IgD-negative memory B cell (primary cell): ENCODE results near the gene GABPB2. TPM values are rescaled to one million over a fixed set of nuclear protein-coding genes. Genes with fewer than 3 reads are reported as not detected.

Source experiments
- H3K27ac Mint-ChIP-seq, 3 donors: one replicate each; pipeline ENCODE4 v1.8.0; 2020 to 2022; ENCODE audit warnings: mild to moderate bottlenecking in 3 of 3, mixed read lengths in 3 of 3, moderate library complexity in 1 of 3
- H3K27me3 Mint-ChIP-seq: one replicate; pipeline ENCODE4 v1.8.0; 2021; ENCODE audit warnings: mixed read lengths
- H3K36me3 Mint-ChIP-seq: one replicate; pipeline ENCODE4 v1.8.0; 2020; ENCODE audit warnings: mild to moderate bottlenecking, mixed read lengths
- H3K4me1 Mint-ChIP-seq, 3 donors: one replicate each; pipeline ENCODE4 v1.8.0; 2020 to 2022; ENCODE audit warnings: mixed read lengths in 3 of 3, mild to moderate bottlenecking in 1 of 3
- H3K4me3 Mint-ChIP-seq, 4 donors: one replicate each; pipeline ENCODE4 v1.8.0; 2020 to 2022; ENCODE audit warnings: mild to moderate bottlenecking in 4 of 4, mixed read lengths in 4 of 4, moderate library complexity in 3 of 4
- H3K9me3 Mint-ChIP-seq, 3 donors: one replicate each; pipeline ENCODE4 v1.8.0; 2020 to 2021; ENCODE audit warnings: mixed read lengths in 3 of 3, mild to moderate bottlenecking in 1 of 3
- polyA plus RNA-seq: library from polyadenylated mRNA; unstranded; fragments of 300-500 nt; fragmentation: Illumina TruSeq; gene quantifications from one replicate; pipeline ENCODE4 v1.2.3, GENCODE V29; 2021

GABPB2 gene
- polyA plus RNA-seq: 5.5 TPM

DNA sequence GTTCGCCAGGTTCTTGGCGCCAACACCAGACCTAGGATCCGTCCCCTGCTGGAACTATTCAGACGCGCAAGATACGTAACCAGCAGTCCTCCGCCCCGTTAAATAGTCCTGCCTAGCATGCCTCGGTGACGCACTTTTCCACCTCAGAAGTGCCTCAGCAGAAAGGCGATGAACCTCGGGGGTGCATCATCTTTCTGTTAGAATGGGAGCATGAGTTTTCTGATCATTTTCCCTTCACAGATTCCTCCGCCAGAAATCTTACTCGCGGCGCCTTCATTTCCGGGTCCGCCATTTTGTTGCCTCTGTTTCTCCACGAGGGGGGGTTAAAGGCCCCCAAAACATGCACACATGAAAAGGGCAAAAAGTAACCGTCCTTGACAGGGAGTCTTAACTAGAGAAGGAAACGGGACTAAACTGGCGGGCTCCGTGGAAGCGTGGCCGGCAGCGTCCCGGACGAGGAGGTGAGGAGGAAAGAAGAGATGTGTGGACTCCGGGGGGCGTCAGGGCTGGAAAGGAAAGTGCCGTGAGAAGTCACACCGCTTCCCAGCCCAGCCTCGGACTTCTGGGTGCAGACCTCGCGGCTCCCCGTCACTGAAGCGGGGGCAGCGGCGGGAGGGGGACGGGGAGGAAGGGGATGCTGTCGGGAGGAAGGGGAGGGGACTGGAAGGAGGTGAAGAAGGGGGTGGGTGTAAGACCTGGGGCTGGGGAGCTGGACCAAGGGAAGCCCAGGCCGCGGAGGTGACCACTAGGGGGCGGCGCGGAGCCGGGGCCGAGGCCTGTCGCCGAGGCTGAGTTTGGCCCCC, at the start of gene GABPB2:
Gene GABPB2 (plus strand): TSS at position 288 of the 803 bp plus-strand sequence. CDS start 17,429 bp downstream, outside the sequence.
- peaks cover 6% of the 10 kb centered on the region for H3K36me3 Mint-ChIP-seq
- H3K27me3 Mint-ChIP-seq: no peaks in the 10 kb centered on the region
- no peaks in the 10 kb centered on the region for H3K9me3 Mint-ChIP-seq
- peak within 1 kb of the TSS; percentile 96 to 100 (median 100) for H3K27ac Mint-ChIP-seq
- peak within 1 kb of the TSS; percentile 96 to 99 (median 98) for H3K4me3 Mint-ChIP-seq
- H3K4me1 Mint-ChIP-seq: peaks cover 8 to 15% (median 11%) of the 10 kb centered on the region in 3 donors

- Mint-ChIP-seq H3K27ac (peak overlapping the region in 2 of 3 donors; percentile 19 to 67), H3K9me3 (no peaks in the 10 kb centered on the region), H3K4me3 (peak overlapping the region in 1 of 4 donors; percentile 79), H3K36me3 (peaks cover 4% of the 10 kb centered on the region), H3K4me1 (peaks cover 0 to 9% (median 5%) of the 10 kb centered on the region in 3 donors), H3K27me3 (no peaks in the 10 kb centered on the region)
Measured at GRCh38 chr1:151024540-151025146, 45.9 kb upstream of the GABPB2 start.

- Mint-ChIP-seq H3K9me3 (no peaks in the 10 kb centered on the region), H3K4me1 (peaks cover 0 to 9% (median 5%) of the 10 kb centered on the region in 3 donors), H3K27ac (no peak overlapping the region), H3K36me3 (peaks cover 4% of the 10 kb centered on the region), H3K4me3 (no peak overlapping the region), H3K27me3 (no peaks in the 10 kb centered on the region)
Measured at GRCh38 chr1:151026460-151026859, 44.1 kb upstream of the GABPB2 start.

DNA sequence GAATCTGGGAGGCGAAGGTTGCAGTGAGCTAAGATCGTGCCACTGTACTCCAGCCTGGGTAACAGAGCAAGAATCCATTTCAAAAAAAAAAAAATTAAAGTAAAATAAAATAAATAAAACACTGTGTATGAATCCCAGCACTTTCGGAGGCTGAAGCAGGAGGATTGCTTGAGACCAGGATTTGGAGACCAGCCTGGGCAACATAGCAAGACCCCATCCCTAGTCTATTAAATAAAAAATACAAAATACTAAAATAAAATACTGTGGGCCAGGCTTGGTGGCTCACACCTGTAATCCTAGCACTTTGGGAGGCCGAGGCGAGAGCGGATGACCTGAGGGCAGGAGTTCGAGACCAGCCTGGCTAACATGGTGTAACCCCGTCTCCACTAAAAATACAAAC, 38.4 kb upstream of the GABPB2 start:
- no peak overlapping the region for H3K4me3 Mint-ChIP-seq
- H3K4me1 Mint-ChIP-seq: peaks cover 0 to 3% (median 2%) of the 10 kb centered on the region in 3 donors
- H3K36me3 Mint-ChIP-seq: peaks cover 11% of the 10 kb centered on the region
- H3K27me3 Mint-ChIP-seq: no peaks in the 10 kb centered on the region
- H3K27ac Mint-ChIP-seq: no peak overlapping the region
- no peaks in the 10 kb centered on the region for H3K9me3 Mint-ChIP-seq

GRCh38 chr1:151035167-151035566, 35.4 kb upstream of the GABPB2 start:
- Mint-ChIP-seq H3K27me3 (no peaks in the 10 kb centered on the region), H3K36me3 (peaks cover 8% of the 10 kb centered on the region), H3K27ac (peak overlapping the region in 1 of 3 donors; percentile 76), H3K4me1 (peaks cover 0 to 2% (median 1%) of the 10 kb centered on the region in 3 donors), H3K9me3 (no peaks in the 10 kb centered on the region), H3K4me3 (peak overlapping the region in 1 of 4 donors; percentile 56)

- Mint-ChIP-seq H3K4me3 (no peak within 1 kb of the TSS), H3K27me3 (no peaks in the 10 kb centered on the region), H3K36me3 (peaks cover 10% of the 10 kb centered on the region), H3K9me3 (no peaks in the 10 kb centered on the region), H3K4me1 (peaks cover 0 to 2% (median 1%) of the 10 kb centered on the region in 3 donors), H3K27ac (no peak within 1 kb of the TSS)
Measured at GRCh38 chr1:151036356-151036755, 34.2 kb upstream of the GABPB2 start, which contains the start of gene BNIPL. Gene BNIPL (plus strand): TSS chr1:151036586. CDS start chr1:151036726, 140 bp downstream.

DNA sequence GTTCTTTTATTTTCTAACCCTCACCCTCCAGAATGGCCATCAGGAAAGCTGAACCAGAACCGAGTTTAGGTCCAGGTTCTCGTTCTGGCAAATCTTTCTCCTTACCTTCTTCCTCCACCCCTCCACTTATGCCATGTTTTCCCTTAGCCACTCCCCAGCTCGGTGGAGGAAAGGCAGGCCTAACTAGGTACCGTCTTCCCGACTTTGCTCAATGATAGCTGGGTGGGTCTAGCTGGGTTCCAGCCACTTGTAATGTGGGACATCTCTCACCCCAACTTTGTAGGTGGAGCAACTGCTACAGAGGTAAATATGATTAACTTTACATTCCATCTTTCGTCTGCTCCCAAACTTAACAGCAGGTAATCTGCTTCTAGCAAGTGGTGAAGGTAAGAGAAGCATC, 33.5 kb upstream of the GABPB2 start:
- no peaks in the 10 kb centered on the region for H3K27me3 Mint-ChIP-seq
- peaks cover 0 to 2% (median 1%) of the 10 kb centered on the region in 3 donors for H3K4me1 Mint-ChIP-seq
- no peaks in the 10 kb centered on the region for H3K9me3 Mint-ChIP-seq
- H3K36me3 Mint-ChIP-seq: peaks cover 9% of the 10 kb centered on the region
- H3K27ac Mint-ChIP-seq: no peak overlapping the region
- no peak overlapping the region for H3K4me3 Mint-ChIP-seq

DNA sequence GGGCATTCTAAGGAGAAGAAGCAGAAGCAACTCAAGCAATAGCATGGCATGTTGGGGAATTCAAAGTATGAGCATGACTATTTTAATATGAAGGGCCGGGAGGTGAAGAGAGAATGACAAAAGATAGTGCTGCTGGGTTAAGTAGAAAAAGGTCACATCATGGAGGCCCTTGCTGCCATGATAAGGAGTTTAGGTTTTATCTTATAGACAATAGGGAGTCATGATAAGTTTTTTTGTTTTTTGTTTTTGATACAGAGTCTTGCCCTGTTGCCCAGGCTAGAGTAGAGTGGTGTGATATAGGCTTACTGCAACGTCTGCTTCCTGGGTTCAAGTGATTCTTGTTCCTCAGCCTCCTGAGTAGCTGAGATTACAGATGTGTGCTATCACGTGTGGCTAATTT, 31.0 kb upstream of the GABPB2 start:
- no peaks in the 10 kb centered on the region for H3K9me3 Mint-ChIP-seq
- no peak overlapping the region for H3K4me3 Mint-ChIP-seq
- peaks cover 2% of the 10 kb centered on the region for H3K36me3 Mint-ChIP-seq
- no peaks in the 10 kb centered on the region for H3K27me3 Mint-ChIP-seq
- no peak overlapping the region for H3K27ac Mint-ChIP-seq
- peaks cover 0 to 1% (median 0%) of the 10 kb centered on the region in 3 donors for H3K4me1 Mint-ChIP-seq

DNA sequence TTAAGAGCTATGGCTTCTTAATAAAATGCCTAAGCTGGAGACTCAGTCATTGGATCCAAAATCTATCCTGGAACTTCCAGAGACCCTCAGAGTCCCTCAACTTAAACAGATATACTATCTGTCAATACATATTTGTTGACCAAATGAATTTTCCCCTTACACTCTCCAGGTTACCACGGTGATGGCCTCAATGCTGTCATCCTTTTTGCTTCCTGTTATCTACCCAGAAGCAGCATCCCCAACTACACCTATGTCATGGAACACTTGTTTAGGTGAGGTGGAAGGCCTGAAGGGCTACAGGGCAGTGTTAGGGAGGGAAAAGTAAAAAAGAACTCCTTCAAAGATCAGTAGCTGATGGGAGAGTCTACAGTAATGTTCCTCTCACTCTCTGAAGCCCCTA, 27.4 kb upstream of the GABPB2 start:
- no peaks in the 10 kb centered on the region for H3K9me3 Mint-ChIP-seq
- H3K4me3 Mint-ChIP-seq: no peak overlapping the region
- peaks cover 2% of the 10 kb centered on the region for H3K36me3 Mint-ChIP-seq
- no peaks in the 10 kb centered on the region for H3K27me3 Mint-ChIP-seq
- no peak overlapping the region for H3K27ac Mint-ChIP-seq
- peaks cover 5 to 11% (median 11%) of the 10 kb centered on the region in 3 donors for H3K4me1 Mint-ChIP-seq

GRCh38 chr1:151047591-151047924, 23.0 kb upstream of the GABPB2 start, which contains the start of gene C1orf56:
Gene C1orf56 (plus strand): TSS chr1:151047751. CDS start chr1:151047848, 97 bp downstream.
- Mint-ChIP-seq H3K9me3 (no peaks in the 10 kb centered on the region), H3K27ac (peak within 1 kb of the TSS; percentile 86 to 94 (median 88)), H3K27me3 (no peaks in the 10 kb centered on the region), H3K4me3 (peak within 1 kb of the TSS; percentile 93 to 98 (median 97)), H3K36me3 (no peaks in the 10 kb centered on the region), H3K4me1 (peaks cover 24 to 27% (median 26%) of the 10 kb centered on the region in 3 donors)

GRCh38 chr1:151047925-151048644, 22.5 kb upstream of the GABPB2 start:
- no peaks in the 10 kb centered on the region for H3K36me3 Mint-ChIP-seq
- peak overlapping the region; percentile 84 to 94 (median 88) for H3K27ac Mint-ChIP-seq
- no peaks in the 10 kb centered on the region for H3K9me3 Mint-ChIP-seq
- H3K4me1 Mint-ChIP-seq: peaks cover 24 to 27% (median 26%) of the 10 kb centered on the region in 3 donors
- peak overlapping the region; percentile 93 to 98 (median 97) for H3K4me3 Mint-ChIP-seq
- no peaks in the 10 kb centered on the region for H3K27me3 Mint-ChIP-seq

DNA sequence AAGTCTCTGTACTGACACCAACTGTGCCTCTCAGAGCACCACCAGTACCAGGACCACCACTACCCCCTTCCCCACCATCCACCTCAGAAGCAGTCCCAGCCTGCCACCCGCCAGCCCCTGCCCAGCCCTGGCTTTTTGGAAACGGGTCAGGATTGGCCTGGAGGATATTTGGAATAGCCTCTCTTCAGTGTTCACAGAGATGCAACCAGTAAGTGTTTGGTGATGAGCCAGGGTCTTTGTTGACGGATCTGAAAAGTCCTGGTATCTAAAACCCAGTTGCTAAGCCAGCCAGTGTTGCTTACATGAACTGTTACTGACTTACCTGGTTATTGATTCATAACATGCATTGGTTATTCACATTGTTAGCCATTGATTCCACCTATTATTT, 21.9 kb upstream of the GABPB2 start:
- Mint-ChIP-seq H3K27ac (peak overlapping the region; percentile 84 to 94 (median 88)), H3K36me3 (no peaks in the 10 kb centered on the region), H3K4me1 (peaks cover 24 to 27% (median 26%) of the 10 kb centered on the region in 3 donors), H3K4me3 (peak overlapping the region; percentile 93 to 98 (median 97)), H3K9me3 (no peaks in the 10 kb centered on the region), H3K27me3 (no peaks in the 10 kb centered on the region)

- Mint-ChIP-seq H3K9me3 (no peaks in the 10 kb centered on the region), H3K36me3 (no peaks in the 10 kb centered on the region), H3K27me3 (no peaks in the 10 kb centered on the region), H3K4me3 (peak overlapping the region; percentile 16 to 98 (median 82)), H3K27ac (peak overlapping the region; percentile 23 to 94 (median 88)), H3K4me1 (peaks cover 24 to 27% (median 26%) of the 10 kb centered on the region in 3 donors)
Measured at GRCh38 chr1:151049458-151049857, 21.1 kb upstream of the GABPB2 start.

DNA sequence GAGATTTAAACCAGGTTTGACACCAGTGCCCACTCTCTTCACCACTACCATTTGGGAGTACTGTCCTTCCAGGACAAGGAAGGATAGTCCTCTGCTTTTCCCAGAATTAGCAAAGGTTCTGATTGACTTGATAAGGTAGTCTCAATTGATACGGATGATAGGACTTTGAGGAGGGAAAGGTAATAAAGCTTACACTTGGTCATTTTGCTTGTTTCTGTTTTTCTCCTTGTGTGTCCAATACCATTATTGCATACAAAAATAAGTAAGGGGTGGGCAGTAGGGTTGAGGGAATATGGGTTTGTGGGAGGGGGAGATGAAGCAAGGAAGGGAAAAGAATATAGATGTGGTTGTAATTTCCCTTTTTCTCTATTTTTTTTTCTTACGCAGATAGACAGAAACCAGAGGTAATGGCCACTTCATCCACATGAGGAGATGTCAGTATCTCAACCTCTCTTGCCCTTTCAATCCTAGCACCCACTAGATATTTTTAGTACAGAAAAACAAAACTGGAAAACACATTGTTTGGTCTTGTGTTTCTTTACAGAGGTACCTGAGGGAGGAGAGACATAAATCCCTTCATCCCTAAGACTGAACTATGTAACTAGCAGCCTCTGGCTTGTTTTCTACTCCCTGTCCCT, 20.4 kb upstream of the GABPB2 start:
- H3K27ac Mint-ChIP-seq: peak overlapping the region; percentile 61 to 94 (median 88)
- peaks cover 30 to 31% (median 31%) of the 10 kb centered on the region in 3 donors for H3K4me1 Mint-ChIP-seq
- H3K9me3 Mint-ChIP-seq: no peaks in the 10 kb centered on the region
- peak overlapping the region in 2 of 4 donors; percentile 67 to 97 for H3K4me3 Mint-ChIP-seq
- no peaks in the 10 kb centered on the region for H3K27me3 Mint-ChIP-seq
- peaks cover 3% of the 10 kb centered on the region for H3K36me3 Mint-ChIP-seq
